GM23248 (cell line): ENCODE data around the gene EIF4E3. TPM values are rescaled to one million over a fixed set of nuclear protein-coding genes. Genes with fewer than 3 reads are reported as not detected.

Experiments
- DNase-seq: peaks from one replicate; pipeline ENCODE4 v3.0.0-alpha.2; 2015
- H2AFZ ChIP-seq: fragments of 200-600 bp; sonication (generic); 2 replicates; pipeline ENCODE4 v1.6.1; 2016; ENCODE audit warnings: antibody characterized with exemption
- H3F3A ChIP-seq: fragments of 200-600 bp; sonication (generic); 2 replicates; pipeline ENCODE4 v1.6.1; 2016; ENCODE audit warnings: mild to moderate bottlenecking, antibody characterized with exemption, mixed run types; ENCODE audit not compliant: insufficient read depth
- H3K27ac ChIP-seq: fragments of 200-600 bp; sonication (generic); 2 replicates; pipeline ENCODE4 v1.5.1; 2016; ENCODE audit warnings: mild to moderate bottlenecking
- H3K27me3 ChIP-seq: fragments of 200-600 bp; sonication (generic); replicated peaks from 2 replicates; pipeline ENCODE4 v1.6.1; 2016; ENCODE audit warnings: mild to moderate bottlenecking; ENCODE audit not compliant: insufficient read depth
- H3K36me3 ChIP-seq: fragments of 200-600 bp; sonication (generic); 2 replicates; pipeline ENCODE4 v1.6.1; 2016; ENCODE audit warnings: low read depth, mild to moderate bottlenecking
- H3K4me1 ChIP-seq: fragments of 200-600 bp; sonication (generic); 2 replicates; pipeline ENCODE4 v1.6.1; 2016; ENCODE audit warnings: mild to moderate bottlenecking; ENCODE audit not compliant: insufficient read depth
- H3K4me2 ChIP-seq: fragments of 200-600 bp; sonication (generic); one replicate; pipeline ENCODE4 v1.6.1; 2016; ENCODE audit warnings: mild to moderate bottlenecking; ENCODE audit not compliant: unreplicated experiment
- H3K4me3 ChIP-seq: fragments of 200-600 bp; sonication (generic); 2 replicates; pipeline ENCODE4 v1.5.1; 2016; ENCODE audit warnings: mild to moderate bottlenecking
- H3K79me2 ChIP-seq: fragments of 200-600 bp; sonication (generic); 2 replicates; pipeline ENCODE4 v1.6.1; 2016; ENCODE audit warnings: mild to moderate bottlenecking; ENCODE audit not compliant: insufficient read depth
- H3K9ac ChIP-seq: fragments of 200-600 bp; sonication (generic); 2 replicates; pipeline ENCODE4 v1.6.1; 2016; ENCODE audit warnings: mild to moderate bottlenecking
- H3K9me2 ChIP-seq: fragments of 200-600 bp; sonication (generic); 2 replicates; pipeline ENCODE4 v1.6.1; 2016; ENCODE audit warnings: mixed run types, mild to moderate bottlenecking, moderate library complexity; ENCODE audit not compliant: insufficient read depth
- H3K9me3 ChIP-seq: fragments of 200-600 bp; sonication (generic); one replicate; pipeline ENCODE4 v1.6.1; 2017; ENCODE audit warnings: low read depth
- H4K20me1 ChIP-seq: fragments of 200-600 bp; sonication (generic); 2 replicates; pipeline ENCODE4 v1.6.0; 2016; ENCODE audit not compliant: insufficient read depth
- EZH2 ChIP-seq: fragments of 200-600 bp; sonication (generic); IDR thresholded peaks from 2 replicates; pipeline ENCODE4 v1.6.1; 2018; ENCODE audit warnings: antibody characterized with exemption, mild to moderate bottlenecking; ENCODE audit not compliant: insufficient read depth, poor library complexity, severe bottlenecking
- EZH2phosphoT487 ChIP-seq: fragments of 200-600 bp; sonication (generic); IDR thresholded peaks from 2 replicates; pipeline ENCODE4 v1.6.1; 2018; ENCODE audit warnings: antibody characterized with exemption, moderate library complexity, mild to moderate bottlenecking, low read depth; ENCODE audit not compliant: insufficient read depth
- WGBS, 2 experiments: methylation state at CpG; one replicate each; pipeline ENCODE4 v1.1.6; 2015 to 2017; ENCODE audit warnings: low lambda C conversion rate in 2 of 2, low coverage in 1 of 2; ENCODE audit errors: missing lambda C conversion rate in 2 of 2; 5-methylcytosine and 5-hydroxymethylcytosine counted together
- in situ Hi-C: fragments of 300-500 bp; cut with MboI; formaldehyde crosslinking; loops from 2 replicates; pipeline ENCODE4 v1.15.0; 2020
- polyA plus RNA-seq: library from polyadenylated mRNA; unstranded; fragments of >200 nt; fragmentation: Nextera tagmentation; extraction: Ambion mirVana; gene quantifications from 2 replicates; pipeline ENCODE4 v1.2.1, GENCODE V29; 2016
- total RNA-seq: library from RNA; depleted of rRNA; stranded (reverse); fragments of >200 nt; shearing (Covaris generic); gene quantifications from 2 replicates; pipeline ENCODE4 v1.2.3, GENCODE V29; 2014; rRNA removed

The EIF4E3 gene
- total RNA-seq (1.1 TPM in 2 replicates), polyA plus RNA-seq (0.79 and 1.1 TPM in 2 replicates)

GRCh38 chr3:71725271-71725991 is at the start of gene EIF4E3:
Gene EIF4E3 (minus strand): TSS chr3:71725402. CDS start chr3:71725367, 35 bp downstream.
- Histone ChIP-seq H4K20me1 (no peaks in the 10 kb centered on the region), H2AFZ (peak within 1 kb of the TSS; percentile 95), H3K9ac (peak within 1 kb of the TSS; percentile 74), H3K4me1 (peaks cover 10% of the 10 kb centered on the region; the same call in 1 of the 2 replicates), H3K4me2 (peak within 1 kb of the TSS; percentile 90), H3K9me2 (no peaks in the 10 kb centered on the region), H3K4me3 (peak within 1 kb of the TSS; percentile 85), H3K79me2 (no peaks in the 10 kb centered on the region), H3K27ac (no peak within 1 kb of the TSS), H3K36me3 (no peaks in the 10 kb centered on the region), H3F3A (peaks cover 8% of the 10 kb centered on the region; the same call in 1 of the 2 replicates), H3K27me3 (peaks cover 21% of the 10 kb centered on the region; the same call in 1 of the 2 replicates), H3K9me3 (no peaks in the 10 kb centered on the region)
- in situ Hi-C loops, result no loop called here
- 13 to 15% methylated on average over 19 to 21 of the region's 80 CpGs for WGBS, 2 experiments
- peak; percentile 79 for DNase-seq
- TF ChIP-seq EZH2phosphoT487 (no peak), EZH2 (no peak)

DNA sequence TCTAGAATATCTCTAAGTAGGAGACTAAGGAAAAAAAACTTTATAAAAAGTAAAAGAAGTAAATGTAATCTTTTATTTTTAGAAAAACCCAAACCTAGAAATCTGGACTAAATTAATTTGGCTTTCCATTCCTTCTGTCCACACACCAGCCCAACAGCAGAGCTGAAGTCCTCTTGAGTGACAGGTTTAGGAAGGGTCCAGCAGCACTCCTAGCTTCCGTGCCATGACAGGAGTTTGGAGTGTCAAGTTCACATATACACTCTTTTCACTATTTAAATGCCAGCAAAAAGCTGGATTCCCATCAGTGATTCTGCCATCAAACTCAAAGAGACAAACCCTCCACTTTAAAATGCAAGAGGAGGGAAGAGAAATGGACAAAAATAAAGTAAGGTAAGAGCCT is 46.7 kb upstream of the EIF4E3 start:
- Histone ChIP-seq H3K79me2 (no peaks in the 10 kb centered on the region), H3K27ac (no peak overlapping the region), H3K4me3 (no peak overlapping the region), H3K4me2 (no peak overlapping the region), H3K4me1 (no peaks in the 10 kb centered on the region), H4K20me1 (no peaks in the 10 kb centered on the region), H3K36me3 (no peaks in the 10 kb centered on the region), H3F3A (no peaks in the 10 kb centered on the region), H3K27me3 (peaks cover 29% of the 10 kb centered on the region), H2AFZ (no peak overlapping the region), H3K9me2 (no peaks in the 10 kb centered on the region), H3K9ac (no peak overlapping the region), H3K9me3 (no peaks in the 10 kb centered on the region)
- 75 to 81% methylated on average over 1 of the region's 1 CpG for WGBS, 2 experiments
- in situ Hi-C loops, result no loop called here
- DNase-seq, result no peak
- TF ChIP-seq EZH2phosphoT487 (no peak), EZH2 (no peak)

DNA sequence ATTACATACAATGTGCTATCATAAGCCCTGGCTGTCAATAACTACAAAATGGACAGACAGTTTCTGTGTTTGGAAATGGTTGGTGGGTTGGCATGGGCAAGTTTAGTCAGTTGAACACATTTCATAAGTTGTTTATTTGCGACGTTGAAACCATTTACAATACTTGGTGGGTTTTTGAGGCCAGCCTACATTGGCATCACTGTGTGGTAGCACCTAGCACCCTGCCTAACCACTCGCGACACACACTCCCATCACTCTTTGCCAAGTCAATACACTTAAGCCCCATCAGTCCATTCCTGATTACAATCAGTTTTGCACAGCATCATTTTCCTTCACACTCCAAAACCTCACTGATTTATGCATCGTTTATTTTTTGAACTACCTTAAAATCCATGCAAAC is 45.9 kb upstream of the EIF4E3 start:
- no peak for DNase-seq
- H3F3A ChIP-seq, result no peaks in the 10 kb centered on the region
- 71 to 80% methylated on average over 5 of the region's 5 CpGs for WGBS, 2 experiments
- H3K27ac ChIP-seq, result no peak overlapping the region
- H3K9ac ChIP-seq, result no peak overlapping the region
- TF ChIP-seq EZH2phosphoT487 (no peak), EZH2 (no peak)
- in situ Hi-C loops, result no loop called here
- no peaks in the 10 kb centered on the region for H3K36me3 ChIP-seq
- H3K27me3 ChIP-seq, result peaks cover 29% of the 10 kb centered on the region
- H3K9me2 ChIP-seq, result no peaks in the 10 kb centered on the region
- H2AFZ ChIP-seq, result no peak overlapping the region
- no peaks in the 10 kb centered on the region for H3K9me3 ChIP-seq
- H3K4me1 ChIP-seq, result no peaks in the 10 kb centered on the region
- H4K20me1 ChIP-seq, result no peaks in the 10 kb centered on the region
- no peaks in the 10 kb centered on the region for H3K79me2 ChIP-seq
- no peak overlapping the region for H3K4me2 ChIP-seq
- H3K4me3 ChIP-seq, result no peak overlapping the region

- Histone ChIP-seq H3K9ac (no peak overlapping the region), H3K36me3 (no peaks in the 10 kb centered on the region), H3K4me3 (no peak overlapping the region), H3K4me2 (no peak overlapping the region), H3K27me3 (peaks cover 39% of the 10 kb centered on the region), H4K20me1 (no peaks in the 10 kb centered on the region), H3K27ac (no peak overlapping the region), H3K79me2 (no peaks in the 10 kb centered on the region), H3F3A (no peaks in the 10 kb centered on the region), H3K4me1 (no peaks in the 10 kb centered on the region), H2AFZ (no peak overlapping the region), H3K9me2 (no peaks in the 10 kb centered on the region), H3K9me3 (no peaks in the 10 kb centered on the region)
- TF ChIP-seq EZH2 (no peak), EZH2phosphoT487 (no peak)
- in situ Hi-C loops, result no loop called here
- WGBS, 2 experiments, result 47 to 52% methylated on average over 5 of the region's 5 CpGs
- no peak for DNase-seq
Observed at GRCh38 chr3:71763426-71763825, 38.2 kb upstream of the EIF4E3 start.
